Liver (tissue), 3 donors: Measurements from ENCODE around the gene IFITM10.
A peak's percentile ranks its signal among the peaks of the same experiment; 100 is the strongest.

ENCODE experiments used
- ATF3 ChIP-seq: IDR thresholded peaks from 2 replicates; pipeline ENCODE4 v1.6.1; 2016; ENCODE audit warnings: antibody characterized with exemption
- CTCF ChIP-seq: fragments of 150-350 bp; IDR thresholded peaks from 2 replicates; pipeline ENCODE4 v1.5.1; 2017; ENCODE audit warnings: improper control_type of control experiment, low read depth, low read length; ENCODE audit not compliant: missing input control
- EGR1 ChIP-seq, 2 donors: IDR thresholded peaks; 2 replicates each; pipeline ENCODE4 v1.6.1; 2016 to 2018; ENCODE audit warnings: antibody characterized with exemption in 2 of 2, low read depth in 2 of 2
- HNF4G ChIP-seq: IDR thresholded peaks from 2 replicates; pipeline ENCODE4 v1.6.1; 2016; ENCODE audit warnings: antibody characterized with exemption
- JUND ChIP-seq, 2 donors: IDR thresholded peaks; 2 replicates each; pipeline ENCODE4 v1.6.1; 2016; ENCODE audit warnings: antibody characterized with exemption in 2 of 2
- MAX ChIP-seq: IDR thresholded peaks from 2 replicates; pipeline ENCODE4 v1.6.1; 2016; ENCODE audit warnings: antibody characterized with exemption
- REST ChIP-seq: IDR thresholded peaks from 2 replicates; pipeline ENCODE4 v1.6.1; 2016; ENCODE audit warnings: antibody characterized with exemption, mild to moderate bottlenecking
- RXRA ChIP-seq, 2 donors: IDR thresholded peaks; 2 replicates each; pipeline ENCODE4 v1.6.1; 2017 to 2018; ENCODE audit warnings: antibody characterized with exemption in 2 of 2, mild to moderate bottlenecking in 1 of 2
- TAF1 ChIP-seq: conservative IDR thresholded peaks from 2 replicates; pipeline ENCODE4 v1.6.1; 2016; ENCODE audit warnings: antibody characterized with exemption, mild to moderate bottlenecking
- YY1 ChIP-seq: IDR thresholded peaks from 2 replicates; pipeline ENCODE4 v1.6.1; 2016; ENCODE audit warnings: antibody characterized with exemption, mild to moderate bottlenecking
- donor health status: healthy.
- donor health status: healthy.

GRCh38 chr11:1761857-1762536, 11.6 kb upstream of the IFITM10 start:
- no peak for TF ChIP-seq CTCF
- TF ChIP-seq REST: no peak
- TF ChIP-seq RXRA (IDR thresholded peaks at IDR 0.05): peak; percentile 53 to 89
- peak; percentile 98 for TF ChIP-seq MAX
- TF ChIP-seq TAF1: no peak
- no peak for TF ChIP-seq JUND (IDR thresholded peaks at IDR 0.05)
- TF ChIP-seq HNF4G: no peak
- TF ChIP-seq ATF3: no peak
- no peak for TF ChIP-seq YY1
- peak in 1 of 2 donors; percentile 89 for TF ChIP-seq EGR1 (IDR thresholded peaks at IDR 0.05; ENCODE audit: low read depth in 2 of 2)
